GM23248 (cell line): ENCODE data around the gene TRIM25.

ENCODE experiments used
- EZH2 ChIP-seq: fragments of 200-600 bp; sonication (generic); IDR thresholded peaks from 2 replicates; pipeline ENCODE4 v1.6.1; 2018; ENCODE audit warnings: antibody characterized with exemption, mild to moderate bottlenecking; ENCODE audit not compliant: insufficient read depth, poor library complexity, severe bottlenecking
- EZH2phosphoT487 ChIP-seq: fragments of 200-600 bp; sonication (generic); IDR thresholded peaks from 2 replicates; pipeline ENCODE4 v1.6.1; 2018; ENCODE audit warnings: antibody characterized with exemption, moderate library complexity, mild to moderate bottlenecking, low read depth; ENCODE audit not compliant: insufficient read depth

DNA sequence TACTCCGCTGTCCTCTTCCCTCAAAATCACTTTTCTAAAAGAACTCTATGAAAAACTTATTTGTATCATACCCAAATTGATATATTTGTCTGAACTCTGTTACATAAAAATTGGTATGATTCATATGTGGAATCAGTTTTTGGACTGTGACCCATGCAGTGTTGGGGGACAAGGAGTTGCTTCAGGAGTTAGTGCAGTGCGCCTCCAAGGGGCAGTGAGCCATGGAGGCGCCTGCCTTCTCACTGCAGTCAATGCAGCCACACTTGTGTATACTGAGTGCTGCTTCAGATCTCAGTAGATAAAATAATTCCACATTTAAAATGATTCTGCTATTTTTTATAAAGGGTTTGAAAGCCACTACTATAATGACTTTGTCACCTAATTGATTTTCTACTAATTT, 47.4 kb downstream of the TRIM25 start:
- TF ChIP-seq EZH2phosphoT487 = no peak
- no peak for TF ChIP-seq EZH2
